ENCODE results near the gene GNA12.

Gene GNA12

DNA sequence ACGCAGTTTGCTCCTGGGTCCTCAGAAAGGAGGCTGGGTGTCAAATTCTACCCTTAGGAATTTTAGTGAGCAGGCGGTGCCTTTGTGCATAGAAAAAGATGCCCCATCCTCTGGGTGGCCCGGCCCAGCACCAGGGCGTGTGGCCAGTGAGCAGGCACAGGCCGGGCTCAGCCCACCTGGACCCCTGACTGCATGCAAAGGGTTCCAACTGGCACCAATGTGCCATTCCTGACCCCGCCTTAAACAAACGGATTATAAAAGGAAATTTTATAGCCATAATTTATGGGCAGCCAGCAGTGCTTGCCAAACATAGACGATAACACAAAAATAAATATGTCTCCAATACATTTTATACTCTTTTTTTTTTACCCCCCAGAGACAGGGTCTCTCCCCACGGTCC, 40.1 kb upstream of the GNA12 start:
- no peak for DNase-seq (ENCODE audit: insufficient read length, low spot score)
- TF ChIP-seq, protein P1, sequence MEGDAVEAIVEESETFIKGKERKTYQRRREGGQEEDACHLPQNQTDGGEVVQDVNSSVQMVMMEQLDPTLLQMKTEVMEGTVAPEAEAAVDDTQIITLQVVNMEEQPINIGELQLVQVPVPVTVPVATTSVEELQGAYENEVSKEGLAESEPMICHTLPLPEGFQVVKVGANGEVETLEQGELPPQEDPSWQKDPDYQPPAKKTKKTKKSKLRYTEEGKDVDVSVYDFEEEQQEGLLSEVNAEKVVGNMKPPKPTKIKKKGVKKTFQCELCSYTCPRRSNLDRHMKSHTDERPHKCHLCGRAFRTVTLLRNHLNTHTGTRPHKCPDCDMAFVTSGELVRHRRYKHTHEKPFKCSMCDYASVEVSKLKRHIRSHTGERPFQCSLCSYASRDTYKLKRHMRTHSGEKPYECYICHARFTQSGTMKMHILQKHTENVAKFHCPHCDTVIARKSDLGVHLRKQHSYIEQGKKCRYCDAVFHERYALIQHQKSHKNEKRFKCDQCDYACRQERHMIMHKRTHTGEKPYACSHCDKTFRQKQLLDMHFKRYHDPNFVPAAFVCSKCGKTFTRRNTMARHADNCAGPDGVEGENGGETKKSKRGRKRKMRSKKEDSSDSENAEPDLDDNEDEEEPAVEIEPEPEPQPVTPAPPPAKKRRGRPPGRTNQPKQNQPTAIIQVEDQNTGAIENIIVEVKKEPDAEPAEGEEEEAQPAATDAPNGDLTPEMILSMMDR (IDR thresholded peaks at IDR 0.05; ENCODE audit: insufficient read depth, missing control alignments), result no peak
- no peak for FAIRE-seq

DNA sequence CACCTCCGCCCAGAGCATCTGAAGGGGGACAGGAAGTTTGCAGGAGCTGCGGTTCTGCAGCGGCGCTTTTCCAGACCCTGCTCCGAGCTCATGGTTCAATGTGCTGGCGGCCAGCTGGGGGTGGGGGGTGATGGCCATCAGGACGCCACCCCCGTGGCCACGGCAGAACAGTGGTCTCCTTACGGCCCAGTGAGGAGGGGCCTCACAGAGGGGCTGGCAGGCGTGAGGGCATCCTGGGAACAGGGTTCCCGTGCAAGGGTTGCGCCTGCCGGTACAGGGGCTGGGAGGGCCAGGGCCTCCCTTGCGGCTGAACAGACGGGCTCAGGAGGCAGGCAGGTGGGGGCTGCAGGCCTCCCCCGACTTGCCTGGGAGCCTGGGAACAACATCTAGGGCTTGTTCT, 39.0 kb upstream of the GNA12 start:
- TF ChIP-seq, protein P1 (IDR thresholded peaks at IDR 0.05; ENCODE audit: insufficient read depth, missing control alignments), result no peak
- FAIRE-seq, result no peak
- DNase-seq (ENCODE audit: insufficient read length, low spot score), result no peak

DNA sequence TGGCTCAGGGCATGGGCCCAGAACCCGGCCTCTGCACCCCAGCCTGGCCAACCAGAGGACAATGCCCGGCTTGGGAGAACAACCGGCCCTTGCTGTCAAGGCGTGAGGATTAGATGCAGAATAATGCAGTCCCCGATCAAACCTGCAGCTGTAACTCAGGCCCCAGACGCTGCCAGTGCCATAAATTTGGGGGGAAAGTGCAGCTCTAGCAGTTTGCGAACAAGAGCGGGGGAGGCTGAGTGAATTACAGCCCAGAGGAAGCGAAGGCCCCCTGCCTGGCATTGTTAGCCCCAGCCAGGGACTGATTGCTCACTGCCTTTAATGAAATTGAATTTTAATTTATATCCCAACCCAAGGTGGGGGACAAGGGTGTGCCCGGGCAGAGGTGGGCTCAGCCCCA, 38.0 kb upstream of the GNA12 start:
- TF ChIP-seq, protein P1 (IDR thresholded peaks at IDR 0.05; ENCODE audit: insufficient read depth, missing control alignments), result no peak
- no peak for FAIRE-seq
- no peak for DNase-seq (ENCODE audit: insufficient read length, low spot score)

DNA sequence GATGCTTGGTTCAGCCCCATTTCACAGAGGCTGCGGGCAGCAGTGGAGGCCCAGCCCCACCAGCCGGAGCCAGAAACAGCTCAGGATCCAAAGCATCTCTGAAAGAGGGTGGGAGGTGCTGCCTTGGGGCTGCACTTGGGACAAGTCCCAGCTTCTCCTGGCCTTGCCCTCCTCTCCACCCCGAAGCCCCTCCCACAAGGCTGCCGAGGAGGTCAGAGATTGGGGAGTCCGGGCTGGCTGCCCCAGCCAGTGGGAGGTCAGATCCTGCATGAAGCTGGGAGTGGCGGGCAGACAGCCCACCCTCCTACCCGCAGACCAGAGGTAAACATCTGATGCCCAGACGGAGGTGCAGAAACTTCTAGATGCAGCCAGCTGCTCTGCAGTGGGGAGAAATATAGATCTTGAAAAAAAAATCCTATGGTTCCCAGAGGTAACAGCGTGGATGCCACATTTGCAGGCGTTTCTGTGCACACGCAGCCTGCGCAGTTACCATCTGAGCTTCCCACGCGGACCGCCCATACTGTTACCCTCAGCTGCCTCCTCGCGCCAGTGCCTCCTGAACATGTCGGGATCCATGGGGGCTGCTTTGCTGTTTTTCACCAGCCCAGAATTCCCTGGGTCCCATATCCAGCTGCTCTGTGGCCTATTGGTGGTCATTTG, 36.9 kb upstream of the GNA12 start:
- no peak for DNase-seq (ENCODE audit: insufficient read length, low spot score)
- TF ChIP-seq, protein P1 (IDR thresholded peaks at IDR 0.05; ENCODE audit: insufficient read depth, missing control alignments), result no peak
- FAIRE-seq, result no peak

DNA sequence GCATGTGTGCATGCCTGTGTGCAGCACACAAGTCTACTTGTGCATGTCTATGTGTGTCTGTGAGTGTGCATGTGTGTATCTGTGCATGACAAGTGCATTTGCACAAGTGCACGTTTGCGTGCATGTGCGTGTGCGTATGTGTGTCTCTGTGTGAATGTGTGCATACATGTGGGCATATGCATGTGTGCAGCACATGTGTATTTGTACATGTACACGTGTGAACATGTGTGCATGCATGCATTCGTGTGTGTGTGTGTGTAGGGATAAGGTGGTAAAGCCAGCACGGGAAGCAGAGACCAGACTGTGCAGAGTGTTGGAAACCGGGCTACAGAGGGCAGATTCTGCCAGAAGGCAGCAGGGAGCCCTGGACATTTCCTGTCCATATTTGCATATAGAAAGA, 35.9 kb upstream of the GNA12 start:
- TF ChIP-seq, protein P1 (IDR thresholded peaks at IDR 0.05; ENCODE audit: insufficient read depth, missing control alignments), result no peak
- no peak for DNase-seq (ENCODE audit: insufficient read length, low spot score)
- no peak for FAIRE-seq

DNA sequence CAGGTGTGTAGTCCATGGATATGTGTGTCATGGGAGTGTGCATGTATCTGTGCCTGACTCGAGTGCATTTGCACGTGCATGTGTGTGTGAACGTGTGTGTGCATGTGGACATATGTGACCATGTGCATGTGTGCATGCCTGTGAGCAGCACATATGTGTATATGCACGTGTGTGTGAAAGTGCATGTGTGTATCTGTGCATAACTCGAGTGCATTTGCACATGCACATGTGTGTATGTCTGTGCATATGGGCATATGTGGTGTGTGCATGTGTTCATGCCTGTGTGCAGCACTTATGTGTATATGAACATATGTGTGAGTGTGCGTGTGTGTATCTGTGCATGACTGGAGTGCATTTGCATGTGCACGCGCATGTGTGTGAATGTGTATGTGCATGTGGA, 35.2 kb upstream of the GNA12 start:
- DNase-seq (ENCODE audit: insufficient read length, low spot score), result no peak
- no peak for FAIRE-seq
- TF ChIP-seq, protein P1 (IDR thresholded peaks at IDR 0.05; ENCODE audit: insufficient read depth, missing control alignments), result no peak

DNA sequence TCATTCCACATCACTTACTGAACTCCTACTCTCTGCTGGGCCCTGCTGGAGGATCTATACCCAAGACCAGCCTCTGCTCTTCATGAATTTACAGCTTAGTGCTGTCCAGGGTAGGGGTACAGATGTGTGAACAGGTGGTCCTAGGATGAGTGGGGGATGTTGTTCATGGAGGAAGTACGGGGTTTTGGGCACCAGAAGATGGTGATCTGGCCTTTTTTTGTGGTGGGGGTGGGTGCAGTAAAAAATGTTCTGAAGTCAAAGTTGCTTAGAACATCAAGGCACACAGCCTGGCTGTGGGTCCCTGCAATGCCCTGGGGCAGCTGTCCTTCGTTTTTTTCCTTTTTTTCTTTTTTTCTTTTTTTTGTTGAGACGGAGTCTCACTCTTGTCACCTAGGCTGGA, 34.2 kb upstream of the GNA12 start:
- FAIRE-seq (no peak), DNase-seq (ENCODE audit: insufficient read length, low spot score) (no peak)
- TF ChIP-seq, protein P1 (IDR thresholded peaks at IDR 0.05; ENCODE audit: insufficient read depth, missing control alignments), result no peak

All from D721Med (cell line).